GM21528 (cell line): ENCODE measurements around the gene FABP1.

ENCODE experiments used
- ATAC-seq: cut with Tn5 transposase; IDR thresholded peaks from one replicate; pipeline ENCODE4 v1.9.1; 2021; ENCODE audit warnings: mild to moderate bottlenecking, moderate library complexity; ENCODE audit not compliant: unreplicated experiment, low FRiP score

FABP1 gene

DNA sequence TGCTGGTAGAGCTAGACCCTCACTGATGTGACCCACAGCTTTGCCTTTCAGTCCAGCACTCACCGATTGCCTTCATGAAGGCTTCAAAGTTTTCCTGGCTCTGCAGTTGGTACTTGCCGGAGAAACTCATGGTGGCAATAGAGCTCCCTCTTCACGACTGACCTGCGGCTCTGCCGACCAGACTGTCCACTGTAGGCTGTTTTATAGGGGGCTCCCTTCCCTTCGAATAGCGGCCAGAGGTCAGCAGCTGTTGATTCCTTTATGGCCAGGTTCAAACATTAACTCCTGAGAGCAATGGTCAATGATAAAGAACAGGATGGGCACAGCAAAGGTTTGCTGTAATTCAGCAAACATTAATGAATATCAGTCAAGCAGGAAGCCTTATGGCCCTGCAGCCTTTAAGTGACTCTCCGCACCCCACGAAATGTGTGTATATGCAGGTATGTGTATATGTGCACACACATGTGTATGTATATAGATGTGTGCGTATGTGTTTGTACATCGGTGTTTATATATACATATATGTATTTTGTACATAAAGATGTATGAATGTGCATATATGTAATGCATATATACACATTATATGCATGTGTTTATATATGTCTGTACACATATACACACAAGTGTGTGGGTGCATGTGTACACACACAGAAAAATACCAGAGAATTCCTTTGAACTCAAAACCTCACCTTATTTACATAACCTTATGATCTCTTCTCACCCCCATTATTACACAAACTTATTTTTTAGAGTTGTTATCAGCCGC is at the start of gene FABP1:
Gene FABP1, minus strand, starts transcription at position 175 of the 766 bp plus-strand sequence. Its CDS starts 45 bp downstream, at position 130.
- ATAC-seq, result no peak

DNA sequence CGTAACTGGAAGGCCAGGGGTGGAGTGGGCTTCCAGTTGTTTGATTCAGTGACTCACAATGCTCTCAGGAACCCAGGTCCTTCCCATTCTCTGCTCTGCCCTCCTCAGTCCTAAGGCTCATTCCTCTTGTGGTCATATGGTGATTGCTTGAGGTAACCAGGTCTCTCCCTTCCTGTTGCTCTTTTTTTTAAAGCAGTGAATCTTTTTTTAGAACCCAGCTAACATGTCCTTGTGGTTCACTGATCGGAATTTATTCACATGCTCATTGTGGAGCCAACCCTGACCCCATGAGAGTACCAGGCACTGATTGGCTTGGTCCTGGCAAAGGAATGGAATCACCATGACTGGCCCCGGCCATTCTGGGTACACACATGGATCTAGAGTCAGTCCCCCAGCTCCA is 49.7 kb upstream of the FABP1 start:
- no peak for ATAC-seq

- ATAC-seq, result no peak
These were observed 48.6 kb upstream of the FABP1 start for GRCh38 chr2:88176352-88176984.

GRCh38 chr2:88172882-88173281 is 45.0 kb upstream of the FABP1 start:
- no peak for ATAC-seq

DNA sequence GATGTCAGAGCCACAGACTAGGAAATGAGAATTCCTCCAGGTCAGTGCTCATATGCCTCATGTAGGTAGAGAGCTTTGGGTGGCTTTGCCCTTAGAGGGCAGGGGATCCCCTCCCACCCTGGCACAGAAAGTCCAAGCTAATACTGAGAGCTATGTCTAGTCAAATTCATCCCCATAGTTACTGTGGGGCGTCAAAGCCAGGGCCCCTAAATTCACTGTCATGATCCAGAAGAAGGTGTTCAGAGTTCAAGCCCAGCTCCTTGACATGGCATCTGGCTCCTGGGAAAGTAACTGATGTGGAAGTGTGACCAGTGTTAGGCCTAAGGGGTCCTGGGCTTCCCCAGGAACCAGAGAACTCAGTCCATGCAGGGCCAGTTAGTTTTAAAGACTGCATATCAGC is 44.1 kb upstream of the FABP1 start:
- no peak for ATAC-seq

DNA sequence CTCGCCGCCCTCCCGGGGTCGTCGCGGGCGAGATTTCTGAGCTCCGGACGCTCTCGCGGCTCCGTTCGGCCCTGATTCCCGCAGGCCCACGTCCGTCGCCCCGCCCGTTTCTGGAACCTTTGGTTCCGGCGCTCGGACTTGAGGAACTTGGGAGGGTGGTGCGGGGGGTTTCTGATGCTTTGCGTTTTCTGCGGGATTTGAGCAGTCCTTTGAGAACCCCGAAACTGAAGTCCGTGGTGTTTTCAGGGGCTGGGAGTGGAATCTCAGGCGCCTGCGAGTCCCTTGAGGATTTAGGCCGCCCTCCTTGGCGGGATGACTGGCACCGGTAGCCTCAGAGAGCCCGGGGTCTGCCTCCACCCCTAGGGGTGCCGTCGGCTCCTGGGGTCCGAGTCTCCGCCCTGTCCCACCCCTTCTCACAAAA is 42.6 kb upstream of the FABP1 start:
- no peak for ATAC-seq

DNA sequence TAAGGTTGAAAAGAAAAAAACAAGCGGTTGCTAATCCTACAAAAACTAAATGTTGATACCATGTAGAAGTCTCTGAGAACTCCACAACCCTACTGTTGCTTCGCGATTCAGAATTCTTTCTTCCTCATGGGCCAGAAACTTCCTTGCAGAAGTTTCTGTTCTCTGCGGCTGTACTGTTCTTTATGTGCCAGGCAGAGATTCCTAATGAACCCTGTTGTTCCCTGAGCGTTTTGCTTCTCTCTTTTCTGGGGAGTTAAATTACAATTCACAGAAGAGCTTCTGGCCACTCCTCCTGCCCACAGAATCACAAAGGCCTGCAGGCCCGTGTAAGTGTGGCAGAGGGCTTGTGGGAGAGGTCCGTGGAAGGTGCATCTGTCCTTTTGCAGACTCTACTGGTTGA is 40.5 kb upstream of the FABP1 start:
- no peak for ATAC-seq

DNA sequence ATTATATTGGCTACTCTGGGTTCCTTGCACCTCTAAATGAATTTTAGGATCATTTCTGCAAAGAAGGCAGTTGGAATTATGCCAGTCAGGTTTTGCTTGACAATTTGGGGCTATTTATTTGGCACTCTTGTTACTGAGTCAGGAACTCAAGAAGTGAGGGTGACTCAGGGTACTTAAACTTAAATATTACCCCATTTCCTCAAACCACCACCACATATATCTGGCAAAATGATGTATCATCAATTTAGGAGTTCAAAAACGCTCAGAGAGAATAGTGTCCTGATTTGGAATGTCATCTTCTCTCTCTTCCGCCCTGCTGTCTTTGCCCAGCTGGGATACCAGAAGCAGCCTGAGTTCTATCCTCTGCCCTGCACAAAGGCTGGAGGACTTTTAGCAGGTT is 39.9 kb upstream of the FABP1 start:
- no peak for ATAC-seq

DNA sequence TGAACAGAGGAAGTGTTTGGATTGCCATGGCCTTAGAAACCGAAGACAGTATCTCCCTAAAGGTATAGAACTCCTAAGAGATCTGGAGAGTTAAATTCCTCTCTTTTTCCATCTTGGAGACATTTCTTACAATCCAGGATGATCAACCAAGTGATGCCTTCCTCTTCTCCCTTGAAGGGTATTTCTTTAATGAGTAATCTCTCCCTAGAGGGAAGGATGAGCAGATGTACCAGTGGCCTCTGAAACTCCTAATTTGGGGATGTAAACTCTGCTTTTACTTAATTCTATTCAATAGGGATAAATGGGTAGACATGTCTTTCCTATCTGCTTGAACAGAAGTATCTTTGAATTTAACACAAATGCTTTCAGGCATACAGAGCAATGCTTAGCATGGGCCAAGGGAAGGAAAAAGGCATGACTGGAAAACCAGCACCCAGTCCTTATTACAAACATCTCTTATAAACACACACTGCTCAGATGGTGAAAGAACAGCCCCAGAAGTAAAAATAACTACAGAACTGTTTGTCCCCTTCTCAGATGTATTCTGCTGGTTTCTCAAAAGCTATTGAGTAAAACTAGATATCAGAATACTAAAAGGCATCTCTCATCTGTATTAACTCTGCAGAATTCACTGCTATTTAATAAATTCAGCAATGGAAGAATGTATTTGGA is 37.6 kb upstream of the FABP1 start:
- ATAC-seq, result no peak

DNA sequence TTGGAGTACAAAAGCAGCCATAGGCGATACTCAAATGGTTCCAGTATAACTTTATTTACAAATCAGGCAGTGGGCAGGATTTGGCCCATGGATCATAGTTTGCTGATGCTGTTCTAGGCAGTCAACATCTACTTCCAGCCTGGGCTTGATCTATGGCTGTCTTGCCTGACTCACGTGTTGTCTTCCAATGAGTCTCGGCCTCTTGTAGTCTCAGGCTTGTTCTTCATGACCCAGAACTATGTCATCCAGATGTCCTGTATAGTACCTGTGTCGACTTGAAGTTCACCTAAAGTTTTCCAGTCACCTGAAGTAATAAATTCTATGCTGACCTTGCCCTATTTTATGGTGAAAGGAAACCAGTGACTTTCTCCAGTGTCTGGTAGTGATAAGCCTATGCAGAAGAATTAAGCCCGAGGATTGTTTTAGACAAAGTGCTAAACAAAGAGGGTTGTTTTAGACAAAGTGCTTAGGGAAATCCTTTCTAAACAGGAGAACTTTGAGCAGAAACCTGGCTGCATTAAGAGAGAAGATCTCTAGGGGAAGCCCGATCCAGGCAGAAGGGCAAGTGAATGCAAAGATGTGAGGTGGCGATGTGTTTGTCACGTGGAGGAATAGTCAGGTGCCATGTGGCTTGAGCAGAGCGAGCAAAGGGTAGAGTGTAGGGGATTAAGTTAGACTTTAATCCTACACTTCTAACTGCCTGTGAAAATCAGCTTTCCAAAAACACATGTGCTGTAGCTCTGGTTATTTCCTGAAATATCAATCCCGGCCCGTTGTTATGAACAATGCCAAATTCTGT is 33.8 kb upstream of the FABP1 start:
- ATAC-seq, result no peak

DNA sequence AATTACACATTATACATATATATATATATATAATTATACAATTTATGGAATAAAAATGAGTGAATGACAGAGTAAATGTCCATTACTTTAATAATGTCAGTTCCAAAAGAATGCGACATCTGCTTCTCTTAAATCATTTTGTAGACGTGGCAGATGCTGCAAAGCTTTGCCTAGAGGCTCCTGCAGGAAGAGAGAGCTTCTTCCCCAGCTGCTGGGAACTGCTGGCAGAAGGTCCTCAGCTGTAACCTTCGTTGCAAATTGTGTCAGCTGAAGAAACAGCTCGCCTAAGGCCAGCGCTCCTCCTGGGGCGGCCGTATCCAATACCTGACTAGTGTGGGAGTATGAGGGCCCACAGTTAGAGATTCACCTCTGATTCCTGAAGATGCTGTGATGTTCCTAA is 32.7 kb upstream of the FABP1 start:
- ATAC-seq, result no peak

GRCh38 chr2:88159955-88160415 is 32.1 kb upstream of the FABP1 start:
- no peak for ATAC-seq

DNA sequence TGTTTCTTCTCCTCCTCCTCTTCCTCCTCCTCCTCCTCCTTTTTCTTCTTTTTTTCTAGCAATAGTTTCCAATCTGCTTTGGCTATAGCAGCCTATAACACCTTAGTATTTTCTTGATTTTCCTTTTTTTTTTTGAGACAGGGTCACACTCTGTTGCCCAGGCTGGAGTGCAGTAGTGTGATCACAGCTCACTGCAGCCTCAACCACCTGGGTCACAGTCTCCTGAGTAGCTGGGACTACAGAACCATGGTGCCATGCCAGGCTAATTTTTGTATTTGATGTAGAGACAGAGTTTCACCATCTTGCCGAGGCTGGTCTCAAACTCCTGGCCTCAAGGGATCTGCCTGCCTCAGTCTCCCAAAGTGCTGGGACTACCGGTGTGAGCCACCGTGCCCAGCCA is 31.6 kb upstream of the FABP1 start:
- ATAC-seq, result no peak

GRCh38 chr2:88148929-88149438 is 21.1 kb upstream of the FABP1 start:
- ATAC-seq, result no peak

DNA sequence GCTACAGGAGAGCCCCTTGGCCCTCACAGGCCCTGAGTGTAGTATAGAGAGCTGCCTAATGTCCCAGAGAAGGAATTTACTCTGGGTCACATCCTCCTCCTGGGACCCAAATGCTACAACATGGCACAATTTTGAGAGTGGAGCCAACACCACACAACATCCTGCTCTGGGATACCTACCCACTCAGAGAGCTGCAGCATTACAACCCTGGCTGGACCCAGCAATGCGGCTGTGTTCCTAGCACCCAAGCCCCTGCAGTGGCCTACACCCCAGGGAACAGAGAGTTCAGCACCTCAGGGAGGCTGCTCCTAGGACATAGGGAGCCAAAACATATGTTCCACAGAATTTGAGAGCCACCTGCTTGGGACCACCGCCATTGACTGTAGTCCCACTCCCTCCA is 19.3 kb upstream of the FABP1 start:
- no peak for ATAC-seq

GRCh38 chr2:88146590-88146989 is 18.7 kb upstream of the FABP1 start:
- ATAC-seq, result no peak

- ATAC-seq, result no peak
These were observed 17.1 kb upstream of the FABP1 start for GRCh38 chr2:88144914-88145497.

DNA sequence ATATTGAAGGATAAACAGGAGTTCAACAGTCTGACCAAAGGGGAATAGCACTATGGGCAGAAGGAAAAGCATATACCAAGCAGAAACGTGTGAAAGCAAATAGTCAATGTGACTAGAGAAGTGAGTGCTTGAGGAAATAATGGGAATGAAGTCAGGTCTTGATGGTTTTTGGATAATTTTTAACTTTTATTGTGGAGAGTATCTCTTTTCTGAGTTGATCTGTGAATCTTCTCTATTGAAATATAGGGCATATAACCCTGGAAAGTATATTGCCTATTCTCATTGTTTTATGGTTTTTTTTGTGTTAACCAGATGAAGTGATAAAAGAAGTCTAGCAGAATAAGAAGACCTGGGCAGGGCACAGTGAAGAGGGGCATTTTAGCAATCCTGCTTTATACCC is 16.4 kb upstream of the FABP1 start:
- ATAC-seq, result no peak

DNA sequence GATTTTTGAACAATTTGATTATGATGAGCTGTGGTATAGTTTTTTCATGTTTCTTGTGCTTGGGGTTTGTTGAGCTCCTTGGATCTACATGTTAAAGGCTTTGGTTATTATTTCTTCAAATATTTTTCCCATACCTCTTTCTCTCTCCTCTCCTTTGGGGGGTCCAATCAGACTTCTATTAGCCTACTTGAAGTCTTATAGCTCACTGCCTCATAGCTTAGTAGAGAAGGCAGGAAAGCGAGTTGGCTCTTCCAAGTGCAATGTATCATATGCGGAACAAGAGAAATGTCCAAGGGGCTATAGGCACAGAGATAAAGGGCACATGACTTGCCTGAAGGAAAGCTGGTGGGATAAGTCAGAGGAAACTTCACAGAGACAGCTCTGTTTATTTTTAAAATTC is 14.1 kb upstream of the FABP1 start:
- ATAC-seq, result no peak

- ATAC-seq, result no peak
These were observed 11.9 kb upstream of the FABP1 start for GRCh38 chr2:88139804-88140203.
